NCI-H2081 (cell line): Measurements from ENCODE around the gene PXMP2.
"Not testable (repeated sequence)": the region's sequence is repeated elsewhere in the genome, so short reads cannot be mapped to it uniquely, and the experiment has no call there.

Experiments used
- DNase-seq, 2 experiments: peaks; one replicate each; lab custom pipeline; 2025; lab: John Stamatoyannopoulos, UW

The PXMP2 gene

GRCh38 chr12:132694888-132695287, 7.5 kb downstream of the PXMP2 start:
- not testable (repeated sequence) for DNase-seq

- DNase-seq: no peak
Observed at GRCh38 chr12:132695431-132695830, 8.0 kb downstream of the PXMP2 start.

- DNase-seq: no peak
Observed at GRCh38 chr12:132698341-132698740, 11.0 kb downstream of the PXMP2 start.

- DNase-seq: no peak
Observed at GRCh38 chr12:132700212-132700822, 12.9 kb downstream of the PXMP2 start.

GRCh38 chr12:132702640-132703039, 15.3 kb downstream of the PXMP2 start:
- no peak for DNase-seq

- DNase-seq: no peak
Observed at GRCh38 chr12:132703641-132704040, 16.3 kb downstream of the PXMP2 start.

- DNase-seq: no peak
Observed at GRCh38 chr12:132707241-132707640, 19.9 kb downstream of the PXMP2 start.

- DNase-seq: no peak
Observed at GRCh38 chr12:132708150-132708549, 20.8 kb downstream of the PXMP2 start.

- no peak for DNase-seq
Observed at GRCh38 chr12:132710043-132710404, 22.6 kb downstream of the PXMP2 start.

GRCh38 chr12:132710405-132711079, 23.2 kb downstream of the PXMP2 start, which contains the start of gene PGAM5:
PGAM5 (plus strand) TSS chr12:132710842; CDS start chr12:132710877, 35 bp downstream.
- peak; percentile 90 to 95 for DNase-seq

GRCh38 chr12:132711080-132711843, 23.9 kb downstream of the PXMP2 start:
- DNase-seq: no peak

GRCh38 chr12:132713123-132713522, 25.7 kb downstream of the PXMP2 start:
- no peak for DNase-seq

- no peak for DNase-seq
Observed at GRCh38 chr12:132715874-132716273, 28.5 kb downstream of the PXMP2 start.

- DNase-seq: no peak
Observed at GRCh38 chr12:132716356-132716755, 29.0 kb downstream of the PXMP2 start.

GRCh38 chr12:132717011-132717410, 29.6 kb downstream of the PXMP2 start:
- no peak for DNase-seq

GRCh38 chr12:132717531-132718387, 30.4 kb downstream of the PXMP2 start:
- DNase-seq: no peak

- no peak for DNase-seq
Observed at GRCh38 chr12:132718644-132719043, 31.3 kb downstream of the PXMP2 start.

GRCh38 chr12:132719141-132719953, 32.0 kb downstream of the PXMP2 start:
- no peak for DNase-seq

GRCh38 chr12:132719954-132720324, 32.6 kb downstream of the PXMP2 start:
- DNase-seq: no peak

GRCh38 chr12:132720606-132721345, 33.4 kb downstream of the PXMP2 start:
- no peak for DNase-seq
